ENCODE data around the gene RAD51. TPM values are rescaled to one million over a fixed set of nuclear protein-coding genes. Genes with fewer than 3 reads are reported as not detected.
"Not testable (repeated sequence)": the region's sequence is repeated elsewhere in the genome, so short reads cannot be mapped to it uniquely, and the experiment has no call there.

RAD51 gene
- polyA plus RNA-seq (2013, experiment 1 of 2; ENCODE audit: insufficient read length): 10.5 TPM
- polyA plus RNA-seq (2013, experiment 2 of 2; ENCODE audit: insufficient read length): 10.0 TPM

- DNase-seq: peak; percentile 94
Measured at GRCh38 chr15:40694688-40695468, at the start of gene RAD51. Gene RAD51 (plus strand): TSS chr15:40695174. CDS start chr15:40698759, 3,585 bp downstream.

GRCh38 chr15:40647523-40647922, 47.5 kb upstream of the RAD51 start:
- no peak for DNase-seq

- DNase-seq: no peak
Measured at GRCh38 chr15:40650479-40650878, 44.5 kb upstream of the RAD51 start.

- DNase-seq: no peak
Measured at GRCh38 chr15:40660686-40661085, 34.3 kb upstream of the RAD51 start.

GRCh38 chr15:40664909-40665308, 30.1 kb upstream of the RAD51 start:
- DNase-seq: no peak

GRCh38 chr15:40676290-40676689, 18.7 kb upstream of the RAD51 start:
- not testable (repeated sequence) for DNase-seq

GRCh38 chr15:40676906-40677305, 18.1 kb upstream of the RAD51 start:
- DNase-seq: not testable (repeated sequence)

GRCh38 chr15:40680151-40680550, 14.8 kb upstream of the RAD51 start:
- no peak for DNase-seq

- DNase-seq: not testable (repeated sequence)
Measured at GRCh38 chr15:40680959-40681358, 14.0 kb upstream of the RAD51 start.

- DNase-seq: no peak
Measured at GRCh38 chr15:40684381-40684780, 10.6 kb upstream of the RAD51 start.

GRCh38 chr15:40685376-40685775, 9.6 kb upstream of the RAD51 start:
- DNase-seq: no peak

GRCh38 chr15:40688932-40689799, 5.8 kb upstream of the RAD51 start:
- DNase-seq: no peak

GRCh38 chr15:40691737-40692136, 3.2 kb upstream of the RAD51 start:
- DNase-seq: no peak

GRCh38 chr15:40693904-40694687, 878 bp upstream of the RAD51 start:
- no peak for DNase-seq

- DNase-seq: peak; percentile 5
Measured at GRCh38 chr15:40695469-40695890, 506 bp downstream of the RAD51 start.

- DNase-seq: no peak
Measured at GRCh38 chr15:40696228-40696627, 1.3 kb downstream of the RAD51 start.

- no peak for DNase-seq
Measured at GRCh38 chr15:40697916-40698315, 2.9 kb downstream of the RAD51 start.

- DNase-seq: peak; percentile 2
Measured at GRCh38 chr15:40702077-40702476, 7.1 kb downstream of the RAD51 start.

GRCh38 chr15:40706121-40706520, 11.1 kb downstream of the RAD51 start:
- no peak for DNase-seq

GRCh38 chr15:40714144-40714543, 19.2 kb downstream of the RAD51 start:
- no peak for DNase-seq

GRCh38 chr15:40716165-40716564, 21.2 kb downstream of the RAD51 start:
- no peak for DNase-seq

GRCh38 chr15:40721701-40722100, 26.7 kb downstream of the RAD51 start:
- DNase-seq: no peak

- no peak for DNase-seq
Measured at GRCh38 chr15:40722354-40722753, 27.4 kb downstream of the RAD51 start.

Data from fibroblast of skin of abdomen (primary cell).